Measurements from ENCODE around the gene CBR1. TPM values are rescaled to one million over a fixed set of nuclear protein-coding genes. Genes with fewer than 3 reads are reported as not detected.

The CBR1 gene
- total and polyA plus RNA-seq, 2 donors (not counting 3 experiments of a cell fraction or from before 2014, with no cell fraction given) = 41.3 to 124 TPM

DNA sequence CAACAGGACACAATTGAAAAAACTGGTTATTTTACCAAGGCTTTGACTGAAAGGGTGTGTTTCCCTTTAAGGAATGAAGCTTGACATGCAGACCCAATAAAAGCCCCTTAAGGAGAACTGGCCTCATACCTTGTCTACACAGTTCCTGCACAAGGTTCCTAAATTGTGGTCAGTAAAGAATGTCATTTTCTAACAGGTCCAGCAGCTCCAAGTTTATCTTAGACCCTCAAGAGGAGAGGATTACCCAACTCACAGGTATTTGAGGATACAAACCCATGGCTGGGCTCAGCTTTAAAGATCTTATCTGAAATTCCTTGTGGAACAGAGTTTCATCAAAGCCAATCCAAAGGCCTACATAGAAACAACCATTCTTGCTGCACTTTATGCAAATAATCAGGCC lies 33.6 kb downstream of the CBR1 start:
- H3K9me1 ChIP-seq (replicated peaks; ENCODE audit: control insufficient read depth, extremely low read depth, insufficient read depth, low read length) = no peaks in the 10 kb centered on the region
- H3K4me3 ChIP-seq (replicated peaks in 1 of 3; ENCODE audit: insufficient read depth in 1 of 3, low read depth in 1 of 3, low read length in 3 of 3) = no peak overlapping the region
- no peaks in the 10 kb centered on the region for H3K4me1 ChIP-seq (ENCODE audit: control insufficient read depth, extremely low read depth, insufficient read depth, low read length)
- H3K4me2 ChIP-seq (ENCODE audit: insufficient read depth, low read length) = no peak overlapping the region
- H3K9me3 ChIP-seq (replicated peaks; ENCODE audit: control insufficient read depth, insufficient read depth, low read length) = no peaks in the 10 kb centered on the region
- dilution Hi-C loops (cut with MboI; ENCODE audit: extremely low pct_ligation_motif_present, low sequenced_read_pairs) = no loop called here
- no peak overlapping the region for H3K27ac ChIP-seq (ENCODE audit: insufficient read depth, low read depth, low read length)
- BruUV-seq (replicated peaks) = no TSS peak
- peaks cover 38 to 43% of the 10 kb centered on the region in 2 experiments for H3K27me3 ChIP-seq (ENCODE audit: control insufficient read depth in 2 of 2, insufficient read depth in 2 of 2, low read length in 2 of 2)
- no peaks in the 10 kb centered on the region for H3K79me2 ChIP-seq (ENCODE audit: control insufficient read depth, insufficient read depth, low read length)
- DNase-seq (ENCODE audit: low read depth, low spot score) (no peak), FAIRE-seq (no peak)
- CTCF ChIA-PET = interaction anchor here (0.9 to 1.4 kb wide), 2 partner anchors 34 to 51 kb away, joined by 3 to 4 read pairs; partner anchors contain the start of gene CBR1
- no peaks in the 10 kb centered on the region for H4K20me1 ChIP-seq (replicated peaks; ENCODE audit: control insufficient read depth, extremely low read depth, insufficient read depth, low read length)
- intact Hi-C loops (cut with micrococcal nuclease) = no loop called here
- no peak for TF ChIP-seq POLR2A (IDR thresholded peaks at IDR 0.05; ENCODE audit: low read depth, low read length)
- TF ChIP-seq EZH2 (IDR thresholded peaks at IDR 0.05; ENCODE audit: borderline replicate concordance, low read depth, low read length, severe bottlenecking) = peak; percentile 28
- POLR2A ChIA-PET = no interaction called here
- H3K9ac ChIP-seq (replicated peaks; ENCODE audit: extremely low read depth, insufficient read depth, low read length) = no peak overlapping the region
- H3K36me3 ChIP-seq (ENCODE audit: control insufficient read depth in 2 of 2, extremely low read depth in 1 of 2, insufficient read depth in 2 of 2, low read length in 2 of 2) = no peaks in the 10 kb centered on the region
- no peak overlapping the region for H2AFZ ChIP-seq (ENCODE audit: low read depth, low read length)

DNA sequence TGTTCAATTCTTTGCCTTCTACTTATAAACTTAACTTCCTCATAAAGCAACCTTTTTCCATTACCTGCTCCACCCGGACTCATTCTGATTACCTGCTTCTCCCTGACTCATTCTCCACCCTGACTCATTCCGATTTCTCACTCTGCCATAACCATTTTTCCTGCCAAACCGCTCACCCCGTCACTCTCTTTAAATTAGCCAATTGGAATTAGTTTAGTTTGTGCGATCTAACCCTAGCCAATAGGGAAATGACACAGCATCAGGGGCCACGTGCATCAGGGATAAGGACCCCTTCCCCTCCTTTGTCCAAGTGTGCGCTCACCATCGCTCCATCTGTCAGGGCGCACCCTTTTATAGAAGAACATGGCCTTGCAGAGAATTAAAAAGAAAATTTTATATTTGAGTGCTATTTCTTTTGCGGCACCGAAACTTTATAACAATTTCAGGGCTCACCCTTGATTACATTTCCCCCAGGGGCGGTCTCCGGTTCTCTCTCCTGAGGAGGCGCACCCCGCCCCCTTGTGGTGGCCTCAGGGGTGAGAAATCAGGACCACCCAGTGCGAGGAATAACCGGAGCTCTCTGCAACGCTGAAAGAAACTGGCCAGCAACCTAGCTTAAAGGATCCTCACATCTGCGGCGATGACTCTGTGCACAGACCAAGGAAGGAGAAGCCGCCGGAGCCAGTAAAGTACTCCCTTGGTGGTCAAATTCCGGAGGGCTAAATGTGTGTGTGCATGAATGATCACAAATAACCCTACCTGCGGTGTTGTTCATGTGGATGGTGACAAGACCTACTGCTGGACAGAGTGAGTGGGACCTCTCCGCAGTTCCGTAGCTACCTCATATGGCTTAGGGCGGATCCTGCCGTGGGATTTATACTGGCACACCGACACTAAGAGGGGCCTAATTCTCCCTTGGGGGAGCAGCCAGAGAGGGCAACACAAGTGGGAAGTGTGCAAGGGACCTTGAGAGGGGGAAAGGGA lies 34.8 kb downstream of the CBR1 start:
- CTCF ChIA-PET = interaction anchor here (0.6 to 1.4 kb wide), 22 partner anchors 9 to 1268 kb away, joined by 3 to 12 read pairs (median 4); partner anchors contain the start of genes CBR1 and SETD4
- dilution Hi-C loops (cut with MboI; ENCODE audit: extremely low pct_ligation_motif_present, low sequenced_read_pairs) = no loop called here
- FAIRE-seq = no peak
- Histone ChIP-seq H3K27me3 (ENCODE audit: control insufficient read depth in 2 of 2, insufficient read depth in 2 of 2, low read length in 2 of 2) (peaks cover 38 to 48% of the 10 kb centered on the region in 2 experiments), H3K4me1 (ENCODE audit: control insufficient read depth, extremely low read depth, insufficient read depth, low read length) (no peaks in the 10 kb centered on the region), H3K4me2 (ENCODE audit: insufficient read depth, low read length) (peak overlapping the region; percentile 46), H4K20me1 (replicated peaks; ENCODE audit: control insufficient read depth, extremely low read depth, insufficient read depth, low read length) (no peaks in the 10 kb centered on the region), H3K9me1 (replicated peaks; ENCODE audit: control insufficient read depth, extremely low read depth, insufficient read depth, low read length) (no peaks in the 10 kb centered on the region), H3K27ac (ENCODE audit: insufficient read depth, low read depth, low read length) (no peak overlapping the region), H3K9me3 (replicated peaks; ENCODE audit: control insufficient read depth, insufficient read depth, low read length) (no peaks in the 10 kb centered on the region), H3K36me3 (ENCODE audit: control insufficient read depth in 2 of 2, extremely low read depth in 1 of 2, insufficient read depth in 2 of 2, low read length in 2 of 2) (no peaks in the 10 kb centered on the region), H3K4me3 (replicated peaks in 1 of 3; ENCODE audit: insufficient read depth in 1 of 3, low read depth in 1 of 3, low read length in 3 of 3) (no peak overlapping the region), H3K9ac (replicated peaks; ENCODE audit: extremely low read depth, insufficient read depth, low read length) (no peak overlapping the region), H3K79me2 (ENCODE audit: control insufficient read depth, insufficient read depth, low read length) (no peaks in the 10 kb centered on the region), H2AFZ (ENCODE audit: low read depth, low read length) (no peak overlapping the region)
- intact Hi-C loops (cut with micrococcal nuclease) = no loop called here
- BruUV-seq (replicated peaks) = no TSS peak
- POLR2A ChIA-PET = no interaction called here
- TF ChIP-seq FOS (IDR thresholded peaks at IDR 0.05; ENCODE audit: borderline replicate concordance, insufficient read depth, low read length) (no peak), EZH2 (IDR thresholded peaks at IDR 0.05; ENCODE audit: borderline replicate concordance, low read depth, low read length, severe bottlenecking) (no peak), POLR2AphosphoS5 (IDR thresholded peaks at IDR 0.05; ENCODE audit: insufficient read depth, low read depth, low read length) (no peak)
- TF ChIP-seq, protein P1, sequence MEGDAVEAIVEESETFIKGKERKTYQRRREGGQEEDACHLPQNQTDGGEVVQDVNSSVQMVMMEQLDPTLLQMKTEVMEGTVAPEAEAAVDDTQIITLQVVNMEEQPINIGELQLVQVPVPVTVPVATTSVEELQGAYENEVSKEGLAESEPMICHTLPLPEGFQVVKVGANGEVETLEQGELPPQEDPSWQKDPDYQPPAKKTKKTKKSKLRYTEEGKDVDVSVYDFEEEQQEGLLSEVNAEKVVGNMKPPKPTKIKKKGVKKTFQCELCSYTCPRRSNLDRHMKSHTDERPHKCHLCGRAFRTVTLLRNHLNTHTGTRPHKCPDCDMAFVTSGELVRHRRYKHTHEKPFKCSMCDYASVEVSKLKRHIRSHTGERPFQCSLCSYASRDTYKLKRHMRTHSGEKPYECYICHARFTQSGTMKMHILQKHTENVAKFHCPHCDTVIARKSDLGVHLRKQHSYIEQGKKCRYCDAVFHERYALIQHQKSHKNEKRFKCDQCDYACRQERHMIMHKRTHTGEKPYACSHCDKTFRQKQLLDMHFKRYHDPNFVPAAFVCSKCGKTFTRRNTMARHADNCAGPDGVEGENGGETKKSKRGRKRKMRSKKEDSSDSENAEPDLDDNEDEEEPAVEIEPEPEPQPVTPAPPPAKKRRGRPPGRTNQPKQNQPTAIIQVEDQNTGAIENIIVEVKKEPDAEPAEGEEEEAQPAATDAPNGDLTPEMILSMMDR (IDR thresholded peaks at IDR 0.05; ENCODE audit: extremely low read depth in 1 of 2, insufficient read depth in 1 of 2, low read depth in 1 of 2, low read length in 2 of 2) = peak; percentile 55 to 68
- DNase-seq (ENCODE audit: low read depth, low spot score) = peak; percentile 36

Measured in endothelial cell of umbilical vein (primary cell).